HepG2 (cell line): ENCODE results near the gene MAB21L4. TPM values are rescaled to one million over a fixed set of nuclear protein-coding genes. Genes with fewer than 3 reads are reported as not detected.

Experiments used
- ATF7 ChIP-seq, 2 experiments: fragments of 450-650 bp in 1 of 2; sonication (generic) in 1 of 2; formaldehyde crosslinking in 1 of 2; IDR thresholded peaks; 2 replicates each; pipeline versions ENCODE4 v1.4.0 to v1.6.1; 2016 to 2020; ENCODE audit warnings: antibody characterized with exemption in 1 of 2, mild to moderate bottlenecking in 1 of 2, missing genetic modification reagents in 1 of 2
- ERF ChIP-seq: IDR thresholded peaks from 2 replicates; pipeline ENCODE4 v1.6.1; 2018; ENCODE audit warnings: missing biosample characterization, missing genetic modification reagents
- HMG20B ChIP-seq: conservative IDR thresholded peaks from 2 replicates; pipeline ENCODE4 v1.6.1; 2016; ENCODE audit warnings: missing genetic modification reagents, missing compliant biosample characterization
- HNRNPK ChIP-seq: fragments of 200-400 bp; formaldehyde crosslinking; IDR thresholded peaks from 2 replicates; pipeline ENCODE4 v1.6.1; 2018; ENCODE audit warnings: low read length, low read depth, moderate library complexity, mild to moderate bottlenecking; ENCODE audit not compliant: poor library complexity, severe bottlenecking
- HNRNPL ChIP-seq: fragments of 200-400 bp; formaldehyde crosslinking; IDR thresholded peaks from 2 replicates; pipeline ENCODE4 v1.6.1; 2017; ENCODE audit warnings: mild to moderate bottlenecking, low read depth, low read length
- MAFG ChIP-seq: sonication (generic); formaldehyde crosslinking; IDR thresholded peaks from 2 replicates; pipeline ENCODE4 v1.5.1; 2020; ENCODE audit warnings: mild to moderate bottlenecking, missing genetic modification reagents
- MEF2D ChIP-seq: sonication (generic); formaldehyde crosslinking; IDR thresholded peaks from 2 replicates; pipeline ENCODE4 v1.5.1; 2020; ENCODE audit warnings: mild to moderate bottlenecking, missing genetic modification reagents
- MYC ChIP-seq: sonication (generic); formaldehyde crosslinking; IDR thresholded peaks from 2 replicates; pipeline ENCODE4 v1.9.0; 2021; ENCODE audit warnings: missing genetic modification reagents, borderline replicate concordance
- NFRKB ChIP-seq: fragments of 450-650 bp; IDR thresholded peaks from 2 replicates; pipeline ENCODE4 v1.6.1; 2017
- PHF8 ChIP-seq: sonication (generic); formaldehyde crosslinking; IDR thresholded peaks from 2 replicates; pipeline ENCODE4 v1.5.0; 2020; ENCODE audit warnings: missing genetic modification reagents
- REXO4 ChIP-seq: sonication (generic); formaldehyde crosslinking; IDR thresholded peaks from 2 replicates; pipeline ENCODE4 v1.8.0; 2022; ENCODE audit warnings: missing genetic modification reagents, mild to moderate bottlenecking, borderline replicate concordance
- SPEN ChIP-seq: sonication (generic); formaldehyde crosslinking; IDR thresholded peaks from 2 replicates; pipeline ENCODE4 v1.5.1; 2020; ENCODE audit warnings: low read depth, mild to moderate bottlenecking, missing genetic modification reagents
- TCF7L2 ChIP-seq: IDR thresholded peaks from 2 replicates; pipeline ENCODE4 v1.6.1; 2011; ENCODE audit warnings: mild to moderate bottlenecking, low read depth, low read length, moderate library complexity
- THYN1 ChIP-seq: sonication (generic); formaldehyde crosslinking; IDR thresholded peaks from 2 replicates; pipeline ENCODE4 v1.8.1; 2023; ENCODE audit warnings: low read depth, mild to moderate bottlenecking, moderate library complexity, missing genetic modification reagents, borderline replicate concordance
- TRIM24 ChIP-seq: sonication (generic); formaldehyde crosslinking; IDR thresholded peaks from 2 replicates; pipeline ENCODE4 v1.8.0; 2022; ENCODE audit warnings: mild to moderate bottlenecking, missing genetic modification reagents
- ZBTB39 ChIP-seq: sonication (generic); formaldehyde crosslinking; IDR thresholded peaks from 2 replicates; pipeline ENCODE4 v1.5.0; 2020; ENCODE audit warnings: missing genetic modification reagents
- ZNF543 ChIP-seq: sonication (generic); formaldehyde crosslinking; IDR thresholded peaks from 2 replicates; pipeline ENCODE4 v1.4.0; 2020; ENCODE audit warnings: mild to moderate bottlenecking, missing genetic modification reagents
- ZNF644 ChIP-seq: IDR thresholded peaks from 2 replicates; pipeline ENCODE4 v1.6.1; 2016; ENCODE audit warnings: low read depth
- polyA plus RNA-seq, 8 experiments: library from polyadenylated mRNA; depleted of rRNA in 3 of 8; stranded (reverse) in 7 of 8; unstranded in 1 of 8; fragments of >200 nt; fragmentation: Illumina TruSeq in 4 of 8; extraction: Trizol in 4 of 8; gene quantifications; 2 replicates each; pipeline versions ENCODE4 v1.2.1 to v1.2.3, GENCODE V29; 2011 to 2016; ENCODE audit warnings: low read depth in 4 of 8, missing spikeins in 1 of 8, mixed read lengths in 1 of 8; ENCODE audit not compliant: insufficient read depth in 1 of 8
- total RNA-seq, 5 experiments: library from RNA; depleted of rRNA; stranded (reverse); fragments of >200 nt; fragmentation: Illumina TruSeq; extraction: Trizol; gene quantifications; 2 replicates each; pipeline ENCODE4 v1.2.3, GENCODE V29; 2016; ENCODE audit warnings: low read depth in 1 of 5
- TF ChIP-seq, protein P1 (sequence below): sonication (generic); formaldehyde crosslinking; IDR thresholded peaks from 2 replicates; pipeline ENCODE4 v1.5.0; 2020; ENCODE audit warnings: mild to moderate bottlenecking, missing genetic modification reagents
- TF ChIP-seq, protein P2 (sequence below): sonication (generic); formaldehyde crosslinking; IDR thresholded peaks from 2 replicates; pipeline ENCODE4 v1.4.0; 2020; ENCODE audit warnings: mild to moderate bottlenecking, missing genetic modification reagents
- TF ChIP-seq, protein P3 (sequence below): sonication (generic); formaldehyde crosslinking; IDR thresholded peaks from 2 replicates; pipeline ENCODE4 v1.5.0; 2020; ENCODE audit warnings: mild to moderate bottlenecking, missing genetic modification reagents, borderline replicate concordance
- TF ChIP-seq, protein P4 (sequence below): sonication (generic); formaldehyde crosslinking; IDR thresholded peaks from 2 replicates; pipeline ENCODE4 v1.8.1; 2023; ENCODE audit warnings: mild to moderate bottlenecking, missing genetic modification reagents

MAB21L4 gene
- total and polyA plus RNA-seq, 2 of the 13 experiments (the other 11 are each of a cell fraction or from before 2014, with no cell fraction given) = 3.0 to 14.0 TPM

- TF ChIP-seq, protein P1, sequence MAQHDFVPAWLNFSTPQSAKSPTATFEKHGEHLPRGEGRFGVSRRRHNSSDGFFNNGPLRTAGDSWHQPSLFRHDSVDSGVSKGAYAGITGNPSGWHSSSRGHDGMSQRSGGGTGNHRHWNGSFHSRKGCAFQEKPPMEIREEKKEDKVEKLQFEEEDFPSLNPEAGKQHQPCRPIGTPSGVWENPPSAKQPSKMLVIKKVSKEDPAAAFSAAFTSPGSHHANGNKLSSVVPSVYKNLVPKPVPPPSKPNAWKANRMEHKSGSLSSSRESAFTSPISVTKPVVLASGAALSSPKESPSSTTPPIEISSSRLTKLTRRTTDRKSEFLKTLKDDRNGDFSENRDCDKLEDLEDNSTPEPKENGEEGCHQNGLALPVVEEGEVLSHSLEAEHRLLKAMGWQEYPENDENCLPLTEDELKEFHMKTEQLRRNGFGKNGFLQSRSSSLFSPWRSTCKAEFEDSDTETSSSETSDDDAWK = no peak
- TF ChIP-seq PHF8 (CRISPR knock-in tag) (peak; percentile 18; the same call in 1 of the 2 replicates), HNRNPL (no peak; the same call in 1 of the 2 replicates), REXO4 (CRISPR knock-in tag) (no peak), ZBTB39 (CRISPR knock-in tag) (no peak), MAFG (no peak), ATF7 (IDR thresholded peaks at IDR 0.05) (no peak), ATF7 (CRISPR knock-in tag; IDR thresholded peaks at IDR 0.05) (no peak), HMG20B (CRISPR knock-in tag) (no peak), TRIM24 (CRISPR knock-in tag) (no peak), MYC (0 out of 2 replicates have a peak, but pooled peaks have one; percentile 9), ZNF644 (CRISPR knock-in tag) (no peak), MEF2D (CRISPR knock-in tag) (no peak), ZNF543 (CRISPR knock-in tag) (no peak), NFRKB (no peak), ERF (CRISPR knock-in tag) (no peak), SPEN (0 out of 2 replicates have a peak, but pooled peaks have one; percentile 12), TCF7L2 (no peak), HNRNPK (no peak), THYN1 (CRISPR knock-in tag) (no peak)
- TF ChIP-seq, protein P2, sequence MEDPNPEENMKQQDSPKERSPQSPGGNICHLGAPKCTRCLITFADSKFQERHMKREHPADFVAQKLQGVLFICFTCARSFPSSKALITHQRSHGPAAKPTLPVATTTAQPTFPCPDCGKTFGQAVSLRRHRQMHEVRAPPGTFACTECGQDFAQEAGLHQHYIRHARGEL (CRISPR knock-in tag) = no peak
- TF ChIP-seq, protein P3, sequence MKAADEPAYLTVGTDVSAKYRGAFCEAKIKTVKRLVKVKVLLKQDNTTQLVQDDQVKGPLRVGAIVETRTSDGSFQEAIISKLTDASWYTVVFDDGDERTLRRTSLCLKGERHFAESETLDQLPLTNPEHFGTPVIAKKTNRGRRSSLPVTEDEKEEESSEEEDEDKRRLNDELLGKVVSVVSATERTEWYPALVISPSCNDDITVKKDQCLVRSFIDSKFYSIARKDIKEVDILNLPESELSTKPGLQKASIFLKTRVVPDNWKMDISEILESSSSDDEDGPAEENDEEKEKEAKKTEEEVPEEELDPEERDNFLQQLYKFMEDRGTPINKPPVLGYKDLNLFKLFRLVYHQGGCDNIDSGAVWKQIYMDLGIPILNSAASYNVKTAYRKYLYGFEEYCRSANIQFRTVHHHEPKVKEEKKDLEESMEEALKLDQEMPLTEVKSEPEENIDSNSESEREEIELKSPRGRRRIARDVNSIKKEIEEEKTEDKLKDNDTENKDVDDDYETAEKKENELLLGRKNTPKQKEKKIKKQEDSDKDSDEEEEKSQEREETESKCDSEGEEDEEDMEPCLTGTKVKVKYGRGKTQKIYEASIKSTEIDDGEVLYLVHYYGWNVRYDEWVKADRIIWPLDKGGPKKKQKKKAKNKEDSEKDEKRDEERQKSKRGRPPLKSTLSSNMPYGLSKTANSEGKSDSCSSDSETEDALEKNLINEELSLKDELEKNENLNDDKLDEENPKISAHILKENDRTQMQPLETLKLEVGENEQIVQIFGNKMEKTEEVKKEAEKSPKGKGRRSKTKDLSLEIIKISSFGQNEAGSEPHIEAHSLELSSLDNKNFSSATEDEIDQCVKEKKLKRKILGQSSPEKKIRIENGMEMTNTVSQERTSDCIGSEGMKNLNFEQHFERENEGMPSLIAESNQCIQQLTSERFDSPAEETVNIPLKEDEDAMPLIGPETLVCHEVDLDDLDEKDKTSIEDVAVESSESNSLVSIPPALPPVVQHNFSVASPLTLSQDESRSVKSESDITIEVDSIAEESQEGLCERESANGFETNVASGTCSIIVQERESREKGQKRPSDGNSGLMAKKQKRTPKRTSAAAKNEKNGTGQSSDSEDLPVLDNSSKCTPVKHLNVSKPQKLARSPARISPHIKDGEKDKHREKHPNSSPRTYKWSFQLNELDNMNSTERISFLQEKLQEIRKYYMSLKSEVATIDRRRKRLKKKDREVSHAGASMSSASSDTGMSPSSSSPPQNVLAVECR (CRISPR knock-in tag) = no peak
- TF ChIP-seq, protein P4, sequence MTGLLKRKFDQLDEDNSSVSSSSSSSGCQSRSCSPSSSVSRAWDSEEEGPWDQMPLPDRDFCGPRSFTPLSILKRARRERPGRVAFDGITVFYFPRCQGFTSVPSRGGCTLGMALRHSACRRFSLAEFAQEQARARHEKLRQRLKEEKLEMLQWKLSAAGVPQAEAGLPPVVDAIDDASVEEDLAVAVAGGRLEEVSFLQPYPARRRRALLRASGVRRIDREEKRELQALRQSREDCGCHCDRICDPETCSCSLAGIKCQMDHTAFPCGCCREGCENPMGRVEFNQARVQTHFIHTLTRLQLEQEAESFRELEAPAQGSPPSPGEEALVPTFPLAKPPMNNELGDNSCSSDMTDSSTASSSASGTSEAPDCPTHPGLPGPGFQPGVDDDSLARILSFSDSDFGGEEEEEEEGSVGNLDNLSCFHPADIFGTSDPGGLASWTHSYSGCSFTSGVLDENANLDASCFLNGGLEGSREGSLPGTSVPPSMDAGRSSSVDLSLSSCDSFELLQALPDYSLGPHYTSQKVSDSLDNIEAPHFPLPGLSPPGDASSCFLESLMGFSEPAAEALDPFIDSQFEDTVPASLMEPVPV (CRISPR knock-in tag) = no peak
Observed at GRCh38 chr2:240896394-240896793, 438 bp upstream of the MAB21L4 start (continued).
